ENCODE measurements around the gene MCL1.

MCL1 gene

DNA sequence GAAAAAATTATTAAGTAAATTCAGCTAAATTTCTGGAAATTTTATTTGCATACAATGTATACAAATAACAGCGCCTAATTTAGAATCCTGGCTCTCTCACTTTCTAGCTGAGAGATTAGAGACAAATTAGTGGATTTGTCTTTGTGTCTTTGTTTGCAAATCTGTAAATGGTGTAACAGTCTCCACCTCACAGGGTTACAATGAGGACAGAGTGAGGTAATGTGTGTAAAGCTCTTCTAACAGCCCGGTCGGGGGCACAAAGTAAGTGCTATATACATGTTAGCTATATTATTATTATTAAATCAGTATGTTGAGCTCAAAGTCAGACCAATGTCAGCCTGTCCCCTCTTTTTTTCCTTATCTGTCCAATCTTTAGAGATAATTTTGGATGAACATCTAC lies 35.2 kb downstream of the MCL1 start:
- in situ Hi-C loops (cut with MboI; ENCODE audit: low sequenced_read_pairs), result loop anchor here (25.0 kb wide), 1 partner anchor 282 kb away; the partner anchor contains the start of genes APH1A, C1orf54 and CA14

DNA sequence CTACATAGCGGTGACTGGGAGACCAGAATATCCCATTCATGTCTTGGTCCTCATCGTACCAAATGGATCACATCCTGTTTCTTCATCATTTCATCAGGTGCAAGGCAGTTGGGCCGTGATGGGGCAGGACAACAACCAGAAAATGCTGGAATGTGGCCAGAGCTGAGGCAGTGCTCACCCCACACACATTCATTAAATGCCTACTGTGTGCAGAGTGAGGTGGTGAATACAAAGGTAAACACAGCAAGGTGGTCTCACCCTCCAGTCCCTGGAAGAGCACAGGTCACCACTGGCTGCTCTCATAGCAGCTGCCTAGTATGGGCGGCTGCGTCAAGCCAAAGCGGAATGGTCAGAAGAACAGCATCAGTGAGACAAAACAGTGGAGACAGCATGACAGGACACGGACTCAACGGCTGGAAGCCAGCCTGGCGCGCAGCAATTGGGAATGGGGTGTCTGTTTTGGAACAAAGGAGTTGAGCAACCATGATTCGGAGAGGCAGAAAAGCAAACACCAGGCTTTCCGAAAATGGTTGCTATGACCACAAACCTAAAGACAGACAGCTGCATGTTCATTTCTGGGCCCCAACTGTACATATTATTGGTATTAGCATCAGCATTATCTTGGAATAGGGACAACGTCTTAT lies 35.8 kb downstream of the MCL1 start:
- in situ Hi-C loops (cut with MboI; ENCODE audit: low sequenced_read_pairs), result loop anchor here (25.0 kb wide), 1 partner anchor 281 kb away; the partner anchor contains the start of genes APH1A, C1orf54 and CA14

DNA sequence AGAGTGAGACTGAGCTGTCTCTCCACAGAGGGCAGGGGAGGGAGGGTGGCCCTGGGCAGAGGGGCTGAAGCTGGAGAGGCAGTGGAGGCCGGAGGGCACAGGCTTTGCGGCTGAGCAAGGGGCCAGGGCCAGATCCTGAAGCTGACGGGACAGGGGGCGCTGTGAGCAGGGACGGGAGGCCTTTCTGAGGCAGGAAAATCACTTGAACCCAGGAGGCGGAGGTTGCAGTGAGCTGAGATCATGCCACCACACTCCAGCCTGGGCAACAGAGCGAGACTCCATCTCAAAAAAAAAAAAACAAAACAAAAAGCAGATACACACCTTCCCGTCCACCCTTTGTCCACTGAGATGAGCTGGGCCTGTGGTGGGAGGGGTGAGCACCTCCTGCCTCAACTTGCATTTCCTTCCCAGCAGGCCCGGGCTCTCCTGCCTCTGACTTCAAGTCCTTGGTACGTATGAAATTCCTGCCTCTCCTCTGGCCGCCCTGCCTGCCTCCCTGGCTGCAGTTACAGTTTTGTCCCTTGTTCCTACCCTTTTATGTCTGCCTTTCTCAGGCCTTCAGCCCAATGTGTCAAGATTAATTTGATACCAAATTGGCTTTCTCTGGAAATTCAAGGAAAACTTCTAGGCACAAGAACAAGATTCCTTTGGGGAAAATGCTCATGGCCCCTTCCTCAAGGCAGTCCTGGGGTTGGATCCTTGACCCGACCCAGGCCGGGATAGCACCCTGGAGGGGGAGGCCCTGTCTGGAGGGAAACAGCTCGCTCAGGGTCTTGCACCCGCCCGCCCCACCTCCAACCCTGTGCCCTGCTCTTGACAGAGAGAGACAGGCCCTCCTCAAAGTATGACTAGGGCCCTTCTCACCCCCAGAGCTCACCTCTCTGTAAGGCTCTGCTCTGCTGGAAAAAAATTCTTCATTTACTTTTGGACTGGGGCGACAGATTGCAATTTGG lies 41.4 kb downstream of the MCL1 start:
- in situ Hi-C loops (cut with MboI; ENCODE audit: low sequenced_read_pairs), result loop anchor here (25.0 kb wide), 1 partner anchor 276 kb away; the partner anchor contains the start of genes APH1A, C1orf54 and CA14

DNA sequence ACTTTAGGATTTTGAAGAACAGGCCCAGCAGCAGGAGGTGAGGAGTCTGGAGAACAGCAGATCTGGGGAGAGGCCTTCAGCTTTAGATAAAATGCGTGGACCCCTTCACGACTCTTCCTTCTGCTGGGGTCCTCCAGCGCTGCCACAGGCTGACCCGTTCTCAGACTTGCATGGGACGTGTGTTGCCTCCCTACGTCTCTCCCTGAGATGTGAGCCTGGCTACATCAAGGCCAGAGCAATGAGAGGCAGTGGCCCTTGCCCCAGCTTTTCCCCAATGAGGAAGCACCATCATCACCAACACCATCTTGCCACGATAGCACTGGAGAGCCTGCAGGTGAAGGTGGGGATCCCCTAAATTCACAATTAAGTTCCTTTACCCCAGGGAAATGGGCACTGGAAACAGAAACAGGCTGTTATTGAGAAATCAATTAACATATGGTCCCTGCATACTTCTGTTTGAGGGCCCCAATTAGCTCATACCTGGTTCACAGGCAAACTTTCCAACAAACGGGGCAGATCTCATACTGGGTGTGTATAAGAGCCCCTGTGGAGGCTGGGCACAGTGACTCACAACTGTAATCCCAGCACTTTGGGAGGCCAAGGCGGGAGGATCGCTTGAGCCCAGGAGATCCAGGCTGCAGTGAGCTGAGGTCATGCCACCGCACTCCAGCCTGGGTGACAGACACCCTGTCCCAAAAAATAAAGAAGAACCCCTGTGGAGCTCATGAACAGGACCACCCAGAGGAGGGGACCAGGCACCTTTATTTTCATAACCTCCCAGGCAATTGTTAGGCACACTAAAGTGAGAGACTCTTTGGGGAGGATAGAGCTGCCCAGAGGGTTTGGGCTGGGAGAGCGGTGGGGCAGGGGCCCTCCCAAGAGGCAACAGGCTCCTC lies 42.3 kb downstream of the MCL1 start:
- in situ Hi-C loops (cut with MboI; ENCODE audit: low sequenced_read_pairs), result loop anchor here (25.0 kb wide), 1 partner anchor 275 kb away; the partner anchor contains the start of genes APH1A, C1orf54 and CA14

DNA sequence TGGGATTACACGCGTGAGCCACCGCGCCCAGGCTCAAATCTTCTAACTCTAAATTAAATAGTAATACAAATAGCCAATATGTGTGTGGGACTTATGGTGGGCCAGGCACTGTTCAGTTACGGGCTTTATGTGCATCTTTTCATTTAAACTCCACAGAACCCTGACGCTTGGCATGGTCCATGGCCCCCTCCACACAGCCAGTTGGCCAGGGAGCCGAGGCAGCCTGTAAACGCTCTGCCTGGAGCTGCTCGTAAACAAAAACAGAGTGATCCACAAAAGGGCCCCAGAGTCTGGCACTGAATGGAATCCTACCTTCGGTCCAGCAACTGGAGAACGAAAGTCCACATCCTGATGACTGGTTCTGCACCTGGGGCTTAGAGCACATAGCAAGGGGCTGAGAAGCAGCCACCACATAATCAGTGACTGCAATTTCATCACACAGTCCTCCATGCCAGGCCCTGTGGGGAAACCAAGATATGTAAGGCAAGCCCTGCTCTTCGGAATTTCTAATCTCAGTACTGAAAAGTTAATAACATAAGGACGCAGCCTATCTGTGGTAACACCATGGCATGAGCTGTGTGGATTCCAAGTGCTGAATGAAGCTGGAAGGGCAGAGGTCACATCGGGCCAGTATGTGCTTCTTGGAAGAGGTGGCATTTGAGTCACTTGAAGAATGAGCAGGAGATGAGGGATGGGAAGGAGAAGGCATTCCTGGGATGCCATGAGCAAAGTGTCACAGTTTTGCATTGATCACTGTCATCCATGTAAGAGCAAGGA lies 43.7 kb downstream of the MCL1 start:
- in situ Hi-C loops (cut with MboI; ENCODE audit: low sequenced_read_pairs), result loop anchor here (25.0 kb wide), 1 partner anchor 273 kb away; the partner anchor contains the start of genes APH1A, C1orf54 and CA14

DNA sequence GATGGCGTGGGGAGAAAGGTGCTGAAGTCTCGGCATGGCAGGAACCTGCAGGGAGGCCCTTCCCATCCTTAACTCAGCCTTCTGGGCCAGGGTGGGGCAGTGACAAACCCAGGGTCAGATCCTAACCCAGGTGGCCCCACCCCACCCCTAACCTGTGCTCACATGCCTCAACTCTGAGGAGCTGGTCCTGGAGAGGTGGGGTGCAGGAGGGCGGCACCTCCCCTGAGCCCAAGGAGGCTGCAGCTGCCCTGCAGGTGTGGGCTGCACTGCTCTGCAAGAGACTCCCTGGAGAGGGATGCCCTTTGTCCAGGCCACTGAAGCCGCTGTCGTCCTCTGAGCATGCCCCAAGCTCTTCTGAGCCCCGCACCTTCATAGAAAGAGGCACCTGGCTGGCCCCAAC lies 45.4 kb downstream of the MCL1 start:
- in situ Hi-C loops (cut with MboI; ENCODE audit: low sequenced_read_pairs), result loop anchor here (25.0 kb wide), 1 partner anchor 272 kb away; the partner anchor contains the start of genes APH1A, C1orf54 and CA14

DNA sequence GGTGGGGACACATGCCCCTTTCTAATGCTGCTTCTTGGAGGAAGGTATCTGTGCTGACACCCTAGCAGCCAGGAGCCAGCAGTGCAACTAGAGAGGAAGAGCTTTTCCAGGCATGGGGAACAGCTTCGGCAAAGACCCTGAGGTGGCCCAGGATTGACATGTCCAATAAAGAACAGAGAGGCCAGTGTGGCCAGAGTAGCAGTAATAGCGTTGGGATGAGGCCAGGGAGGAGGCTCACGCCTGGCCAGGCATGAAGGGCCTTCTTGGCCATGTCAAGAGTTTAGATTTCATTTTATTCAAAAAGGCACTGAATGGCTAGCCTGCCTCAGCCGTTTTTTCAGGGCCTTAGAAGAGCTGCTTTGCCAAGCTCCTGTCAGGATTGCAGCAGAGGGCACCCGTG lies 46.5 kb downstream of the MCL1 start:
- in situ Hi-C loops (cut with MboI; ENCODE audit: low sequenced_read_pairs), result loop anchor here (25.0 kb wide), 1 partner anchor 271 kb away; the partner anchor contains the start of genes APH1A, C1orf54 and CA14

DNA sequence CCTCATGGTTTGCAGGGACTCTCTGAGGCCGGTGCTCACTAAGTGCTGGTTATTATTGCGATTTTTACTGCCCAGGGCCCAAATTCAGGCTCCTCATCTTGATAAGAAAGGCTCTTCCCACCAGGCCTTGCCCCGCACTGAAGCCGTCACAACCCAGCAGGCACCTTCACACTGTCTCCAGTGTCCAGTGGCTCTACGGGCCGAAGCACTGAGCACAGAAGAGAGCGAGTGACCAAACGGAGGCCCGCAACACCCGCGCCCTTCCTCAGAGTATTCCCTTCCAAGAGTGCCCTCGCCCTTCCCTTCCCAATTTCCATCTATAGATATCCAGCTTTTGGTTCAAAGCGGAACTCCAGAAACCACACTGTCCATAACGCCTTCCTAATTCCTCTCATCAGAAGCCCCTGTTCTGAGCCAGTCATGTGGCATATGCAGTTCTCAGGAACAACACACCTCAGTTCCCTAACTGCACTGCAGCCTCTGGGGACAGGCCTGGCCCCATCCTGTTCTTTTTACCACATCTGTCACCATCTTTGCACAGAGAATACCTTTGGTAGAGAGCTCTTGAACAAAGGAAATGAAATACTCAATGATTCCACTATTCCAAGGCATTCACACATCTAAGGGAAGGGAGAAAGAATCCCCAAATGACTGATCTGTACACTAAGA lies 48.8 kb downstream of the MCL1 start:
- in situ Hi-C loops (cut with MboI; ENCODE audit: low sequenced_read_pairs), result loop anchor here (25.0 kb wide), 1 partner anchor 268 kb away; the partner anchor contains the start of genes APH1A, C1orf54 and CA14

DNA sequence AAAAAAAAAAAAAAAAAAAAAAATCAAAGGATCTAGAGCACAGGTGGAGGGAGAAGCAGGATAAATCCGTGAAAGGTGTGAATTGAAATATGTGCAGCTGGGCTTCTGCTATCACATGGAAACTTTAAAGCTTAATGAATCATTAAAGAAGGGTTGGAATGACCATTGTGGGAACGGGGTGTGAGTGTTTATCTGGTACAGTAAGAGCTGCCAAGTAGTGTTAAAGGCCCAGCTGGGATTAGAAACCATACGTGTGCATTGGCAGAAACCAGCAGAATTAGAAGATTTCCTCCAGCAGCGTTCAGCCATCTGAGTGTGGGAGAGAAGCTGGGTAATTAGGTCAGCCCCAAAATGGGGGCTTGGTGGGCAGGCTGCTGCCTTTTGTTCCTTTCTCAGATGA lies 50.4 kb downstream of the MCL1 start:
- in situ Hi-C loops (cut with MboI; ENCODE audit: low sequenced_read_pairs), result loop anchor here (25.0 kb wide), 1 partner anchor 267 kb away; the partner anchor contains the start of genes APH1A, C1orf54 and CA14

DNA sequence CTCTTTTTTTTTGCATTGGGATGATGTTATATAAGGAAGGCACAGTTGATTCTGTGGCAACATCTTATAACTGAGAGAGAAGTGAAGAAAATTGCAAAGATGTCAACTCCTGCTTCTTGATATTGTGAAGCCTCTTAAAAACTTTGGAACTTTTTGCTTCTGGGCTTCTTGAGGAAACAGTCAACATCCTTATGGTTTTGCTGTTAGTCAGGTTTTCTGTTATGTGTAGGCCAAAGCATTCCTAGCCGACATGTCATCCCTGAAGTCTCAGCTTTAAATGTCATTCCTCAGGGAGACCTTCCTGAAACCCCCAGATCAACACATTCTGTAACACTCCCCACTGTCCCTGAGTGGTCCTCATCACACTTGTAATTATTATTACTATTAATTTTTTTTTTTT lies 51.2 kb downstream of the MCL1 start:
- in situ Hi-C loops (cut with MboI; ENCODE audit: low sequenced_read_pairs), result loop anchor here (25.0 kb wide), 1 partner anchor 266 kb away; the partner anchor contains the start of genes APH1A, C1orf54 and CA14

DNA sequence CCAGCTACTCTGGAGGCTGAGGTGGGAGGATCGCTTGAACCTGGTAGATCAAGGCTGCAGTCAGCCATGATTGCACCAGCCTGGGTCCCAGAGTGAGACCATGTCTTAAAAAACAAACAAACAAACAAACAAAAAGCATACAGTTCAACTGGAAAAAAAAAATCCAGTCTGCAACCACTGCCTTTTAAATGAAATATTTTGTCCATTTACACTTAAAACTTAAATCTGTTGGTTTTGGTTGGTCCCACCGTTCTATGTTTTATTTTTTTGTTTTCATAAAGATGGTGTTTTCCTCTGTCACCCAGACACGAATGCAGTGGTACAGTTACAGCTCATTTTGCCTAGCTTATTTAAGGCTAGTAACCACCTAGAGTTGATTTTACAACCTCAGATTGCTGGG lies 54.1 kb downstream of the MCL1 start:
- in situ Hi-C loops (cut with MboI; ENCODE audit: low sequenced_read_pairs), result loop anchor here (25.0 kb wide), 1 partner anchor 263 kb away; the partner anchor contains the start of genes APH1A, C1orf54 and CA14
